H1 (cell line): ENCODE data around the gene C11orf54. TPM values are rescaled to one million over a fixed set of nuclear protein-coding genes. Genes with fewer than 3 reads are reported as not detected.

ENCODE experiments used
- CTCF ChIA-PET: fragments of 300-600 bp; sonication (Branson Sonifier 250); formaldehyde crosslinking; loops from one replicate; lab custom pipeline; 2021; ENCODE audit not compliant: partially characterized antibody; lab: Charles Lee
- POLR2A ChIA-PET: fragments of 300-600 bp; sonication (Branson Sonifier 250); formaldehyde crosslinking; loops from one replicate; lab custom pipeline; 2021; ENCODE audit warnings: inconsistent platforms; ENCODE audit not compliant: partially characterized antibody; lab: Charles Lee
- DNase-seq, 2 experiments: peaks; one replicate each; pipeline versions ENCODE4 v3.0.0 to v3.0.0-alpha.2; 2010 to 2022; ENCODE audit warnings: low spot score in 2 of 2, low read depth in 1 of 2, mixed read lengths in 1 of 2
- FAIRE-seq: peaks from 2 replicates; lab custom pipeline; 2011; peaks lifted over from hg19 to GRCh38; lab: Jason Lieb, UNC
- H2AFZ ChIP-seq: 2 replicates; pipeline ENCODE4 v1.8.1; 2012; ENCODE audit warnings: low read length, inconsistent platforms
- H2AK5ac ChIP-seq: 2 replicates; pipeline ENCODE4 v1.6.1; 2013; ENCODE audit warnings: low read depth, low read length
- H2BK120ac ChIP-seq: replicated peaks from 2 replicates; pipeline ENCODE3; 2013; ENCODE audit warnings: low read depth, low read length, inconsistent platforms
- H2BK12ac ChIP-seq: 2 replicates; pipeline ENCODE4 v1.6.1; 2013; ENCODE audit warnings: low read depth, low read length
- H2BK15ac ChIP-seq: 2 replicates; pipeline ENCODE4 v1.6.1; 2013; ENCODE audit warnings: low read length
- H2BK20ac ChIP-seq: 2 replicates; pipeline ENCODE4 v1.6.1; 2013; ENCODE audit warnings: low read length
- H2BK5ac ChIP-seq: 2 replicates; pipeline ENCODE4 v1.6.1; 2013; ENCODE audit warnings: low read depth, low read length
- H3K14ac ChIP-seq: 2 replicates; pipeline ENCODE4 v1.6.1; 2013; ENCODE audit warnings: inconsistent platforms; ENCODE audit not compliant: insufficient read length
- H3K18ac ChIP-seq: 2 replicates; pipeline ENCODE4 v1.6.1; 2013; ENCODE audit warnings: low read length; ENCODE audit errors: extremely low read depth
- H3K23ac ChIP-seq: 2 replicates; pipeline ENCODE4 v1.6.1; 2013; ENCODE audit warnings: inconsistent platforms; ENCODE audit not compliant: insufficient read length
- H3K23me2 ChIP-seq: 2 replicates; pipeline ENCODE4 v1.6.1; 2013; ENCODE audit warnings: low read depth, low read length
- H3K27ac ChIP-seq: 2 replicates; pipeline ENCODE4 v1.6.1; 2011; ENCODE audit warnings: low read depth, low read length, inconsistent platforms
- H3K27me3 ChIP-seq, 4 experiments: replicated peaks in 1 of 4; 1 replicate in 1 of 4; 2 replicates in 3 of 4; pipeline versions ENCODE4 v1.6.1 to v1.8.1; 2011 to 2013; ENCODE audit warnings: low read length in 3 of 4, mild to moderate bottlenecking in 3 of 4, inconsistent platforms in 2 of 4, mixed read lengths in 2 of 4, moderate library complexity in 1 of 4; ENCODE audit not compliant: control insufficient read depth in 3 of 4, insufficient read depth in 3 of 4; ENCODE audit errors: extremely low read depth in 1 of 4
- H3K36me3 ChIP-seq, 4 experiments: 2 replicates each; pipeline versions ENCODE4 v1.6.1 to v1.8.1; 2011 to 2013; ENCODE audit warnings: mild to moderate bottlenecking in 4 of 4, low read length in 3 of 4, moderate library complexity in 2 of 4, control low read depth in 1 of 4, inconsistent platforms in 1 of 4; ENCODE audit not compliant: insufficient read depth in 4 of 4, control insufficient read depth in 2 of 4
- H3K4ac ChIP-seq: replicated peaks from 2 replicates; pipeline ENCODE3; 2013; ENCODE audit warnings: low read length, low read depth, mixed read lengths, inconsistent platforms; ENCODE audit not compliant: insufficient read length
- H3K4me1 ChIP-seq, 4 experiments: replicated peaks in 1 of 4; 1 replicate in 1 of 4; 2 replicates in 3 of 4; pipeline versions ENCODE4 v1.6.1 to v1.8.1; 2011 to 2013; ENCODE audit warnings: low read length in 3 of 4, inconsistent platforms in 2 of 4, mixed read lengths in 1 of 4; ENCODE audit not compliant: insufficient read depth in 4 of 4, control insufficient read depth in 3 of 4
- H3K4me2 ChIP-seq, 2 experiments: 2 replicates each; pipeline versions ENCODE4 v1.6.1 to v1.8.1; 2011 to 2013; ENCODE audit warnings: low read depth in 2 of 2, low read length in 2 of 2, control low read depth in 1 of 2, inconsistent platforms in 1 of 2, mild to moderate bottlenecking in 1 of 2; ENCODE audit not compliant: insufficient read depth in 1 of 2
- H3K4me3 ChIP-seq, 4 experiments: fragments of 200-600, 300-600 bp in 1 of 4; sonication (generic), shearing (Covaris generic), sonication (Bioruptor Twin) in 1 of 4; 2 replicates each; pipeline versions ENCODE4 v1.5.1 to v1.8.1; 2011 to 2016; ENCODE audit warnings: low read length in 4 of 4, low read depth in 3 of 4, control low read depth in 2 of 4, inconsistent platforms in 2 of 4, mild to moderate bottlenecking in 2 of 4, mixed read lengths in 1 of 4, moderate library complexity in 1 of 4; ENCODE audit not compliant: insufficient read depth in 2 of 4; ENCODE audit errors: extremely low read depth in 1 of 4
- H3K56ac ChIP-seq: replicated peaks from 2 replicates; pipeline ENCODE3; 2013; ENCODE audit warnings: low read depth, mild to moderate bottlenecking, mixed read lengths, low read length, inconsistent platforms; ENCODE audit not compliant: insufficient read length
- H3K79me1 ChIP-seq: 2 replicates; pipeline ENCODE4 v1.6.1; 2013; ENCODE audit warnings: low read depth, low read length, control low read depth
- H3K79me2 ChIP-seq, 2 experiments: 2 replicates each; pipeline versions ENCODE4 v1.6.1 to v1.8.1; 2012 to 2013; ENCODE audit warnings: low read length in 2 of 2, mild to moderate bottlenecking in 2 of 2, inconsistent platforms in 1 of 2; ENCODE audit not compliant: insufficient read depth in 2 of 2, control insufficient read depth in 1 of 2
- H3K9ac ChIP-seq, 4 experiments: replicated peaks in 1 of 4; 1 replicate in 1 of 4; 2 replicates in 3 of 4; pipeline versions ENCODE4 v1.6.1 to v1.8.1; 2011 to 2013; ENCODE audit warnings: low read depth in 3 of 4, low read length in 3 of 4, control low read depth in 2 of 4, mild to moderate bottlenecking in 2 of 4, moderate library complexity in 2 of 4, inconsistent platforms in 1 of 4; ENCODE audit errors: extremely low read depth in 1 of 4
- H3K9me3 ChIP-seq, 2 experiments: 2 replicates each; pipeline versions ENCODE4 v1.6.1 to v1.8.1; 2012 to 2013; ENCODE audit warnings: mild to moderate bottlenecking in 2 of 2, moderate library complexity in 2 of 2, control low read depth in 1 of 2, inconsistent platforms in 1 of 2, low read depth in 1 of 2, low read length in 1 of 2, mixed read lengths in 1 of 2; ENCODE audit not compliant: insufficient read depth in 2 of 2
- H4K20me1 ChIP-seq, 2 experiments: replicated peaks in 1 of 2; 2 replicates each; pipeline versions ENCODE3 to v1.8.1; 2011 to 2013; ENCODE audit warnings: inconsistent platforms in 2 of 2, low read length in 2 of 2, mild to moderate bottlenecking in 1 of 2; ENCODE audit not compliant: insufficient read depth in 2 of 2, control insufficient read depth in 1 of 2
- H4K5ac ChIP-seq: 2 replicates; pipeline ENCODE4 v1.6.1; 2013; ENCODE audit warnings: low read length, low read depth, mixed read lengths, inconsistent platforms; ENCODE audit not compliant: insufficient read length
- H4K8ac ChIP-seq: 2 replicates; pipeline ENCODE4 v1.8.0; 2013; ENCODE audit warnings: mild to moderate bottlenecking, moderate library complexity, low read length, inconsistent platforms; ENCODE audit not compliant: insufficient read depth; ENCODE audit errors: extremely low read depth
- H4K91ac ChIP-seq: replicated peaks from 2 replicates; pipeline ENCODE3; 2013; ENCODE audit warnings: low read length, mixed read lengths, inconsistent platforms; ENCODE audit not compliant: insufficient read length
- ASH2L ChIP-seq: fragments of 200-600, 300-600 bp; sonication (generic); IDR thresholded peaks from one replicate; pipeline ENCODE4 v1.7.1; 2017; ENCODE audit warnings: low read length
- EP300 ChIP-seq, 2 experiments: IDR thresholded peaks; 1 replicate in 1 of 2; 2 replicates in 1 of 2; pipeline ENCODE4 v1.6.1; 2011 to 2012; ENCODE audit warnings: low read depth in 2 of 2, low read length in 2 of 2, mild to moderate bottlenecking in 2 of 2, borderline replicate concordance in 1 of 2, inconsistent platforms in 1 of 2, moderate library complexity in 1 of 2
- FOSL1 ChIP-seq: IDR thresholded peaks from 2 replicates; pipeline ENCODE4 v1.6.1; 2011; ENCODE audit warnings: mild to moderate bottlenecking, low read depth, low read length, moderate library complexity; ENCODE audit not compliant: insufficient read depth
- KDM1A ChIP-seq: fragments of 200-600, 300-600 bp; sonication (generic); IDR thresholded peaks from 2 replicates; pipeline ENCODE4 v1.7.1; 2016; ENCODE audit warnings: mild to moderate bottlenecking, low read length, borderline replicate concordance
- KDM4A ChIP-seq: IDR thresholded peaks from one replicate; pipeline ENCODE4 v1.7.1; 2012; ENCODE audit warnings: low read depth, mild to moderate bottlenecking, moderate library complexity, low read length, inconsistent platforms; ENCODE audit not compliant: severe bottlenecking
- POLR2AphosphoS5 ChIP-seq: IDR thresholded peaks from 2 replicates; pipeline ENCODE4 v1.6.1; 2011; ENCODE audit warnings: low read depth, low read length
- TAF1 ChIP-seq: IDR thresholded peaks from 2 replicates; pipeline ENCODE4 v1.6.1; 2011; ENCODE audit warnings: mild to moderate bottlenecking, low read depth, low read length
- WGBS, 2 experiments: shearing (Covaris generic) in 1 of 2; methylation state at CpG; one replicate each; pipeline versions ENCODE4 v1.1.6 to v1.1.7; 2013 to 2015; ENCODE audit warnings: low lambda C conversion rate in 2 of 2, mixed read lengths in 2 of 2, inconsistent platforms in 1 of 2, low coverage in 1 of 2, missing lambda C conversion rate in 1 of 2; ENCODE audit not compliant: insufficient replicate concordance in 2 of 2, insufficient coverage in 1 of 2, insufficient read length in 1 of 2; ENCODE audit errors: extremely low coverage in 1 of 2, missing lambda C conversion rate in 1 of 2; 5-methylcytosine and 5-hydroxymethylcytosine counted together
- polyA plus RNA-seq, 7 experiments: library from polyadenylated mRNA; depleted of rRNA in 3 of 7; stranded (reverse) in 5 of 7; unstranded in 2 of 7; fragments of >200 nt in 5 of 7; fragments of 200-250 nt in 2 of 7; gene quantifications; 1 replicate in 5 of 7; 2 replicates in 1 of 7; 4 replicates in 1 of 7; pipeline versions ENCODE4 v1.2.1 to v1.2.3, GENCODE V29; 2011 to 2013; ENCODE audit warnings: missing spikeins in 2 of 7, mixed read lengths in 2 of 7
- total RNA-seq: library from RNA; stranded (reverse); fragmentation: NEBNext Ultra II Directional; extraction: Animal tissue kit (Norgen Biotek cat#: 25700); gene quantifications from 2 replicates; pipeline ENCODE4 v1.2.1, GENCODE V29; 2021

The C11orf54 gene
- total and polyA plus RNA-seq, 2 of the 8 experiments (the other 6 are each of a cell fraction or from before 2014, with no cell fraction given): 14.7 to 24.5 TPM

DNA sequence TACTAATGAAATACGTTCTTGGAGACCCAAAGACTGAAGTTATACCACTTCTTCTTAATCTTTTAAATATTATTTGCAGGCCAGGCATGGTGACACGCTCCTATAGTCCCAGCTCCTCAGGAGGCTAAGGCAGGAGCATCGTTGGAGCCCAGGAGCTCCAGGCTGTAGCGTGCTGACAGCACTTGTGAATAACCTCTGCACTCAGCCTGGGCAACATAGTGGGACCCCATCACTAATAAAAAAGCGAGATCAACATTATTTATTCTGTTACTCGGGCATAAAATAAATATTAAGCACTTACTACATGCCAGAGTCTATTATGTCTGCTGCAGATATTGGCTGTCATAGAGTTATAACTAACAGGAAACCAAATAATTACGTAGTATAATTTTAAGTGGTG, 41.9 kb downstream of the C11orf54 start:
- Histone ChIP-seq H3K23ac (no peak overlapping the region), H3K4me3 (peak overlapping the region; percentile 93 to 99 (median 95); a peak in 6 of 8 replicates), H3K36me3 (peaks cover 0 to 17% (median 1%) of the 10 kb centered on the region in 4 experiments; a peak in 2 of 8 replicates), H3K27me3 (no peaks in the 10 kb centered on the region), H2BK20ac (no peak overlapping the region), H4K8ac (no peak overlapping the region), H2BK5ac (no peak overlapping the region), H4K91ac (no peak overlapping the region), H3K23me2 (no peaks in the 10 kb centered on the region; the same call in 1 of the 2 replicates), H4K20me1 (peaks cover 6 to 11% of the 10 kb centered on the region in 2 experiments), H2AK5ac (no peak overlapping the region), H3K9me3 (no peaks in the 10 kb centered on the region), H2BK15ac (no peak overlapping the region), H2BK12ac (no peak overlapping the region), H3K14ac (no peak overlapping the region), H3K4me1 (peaks cover 0 to 4% (median 1%) of the 10 kb centered on the region in 4 experiments; a peak in 1 of 7 replicates), H2BK120ac (no peak overlapping the region), H3K18ac (no peak overlapping the region), H3K4me2 (peak overlapping the region; percentile 51 to 66; a peak in 3 of 4 replicates), H3K4ac (no peak overlapping the region), H4K5ac (no peak overlapping the region), H3K56ac (no peak overlapping the region), H3K79me1 (peaks cover 3% of the 10 kb centered on the region; the same call in 1 of the 2 replicates), H2AFZ (no peak overlapping the region), H3K27ac (no peak overlapping the region), H3K9ac (0 out of 7 replicates have a peak overlapping the region, but pooled peaks of 1 of the 4 experiments have one; percentile 96)
- DNase-seq: no peak
- 62% methylated on average over 7 of the region's 7 CpGs; no CpG with 5 or more reads in 1 of the 2 experiments for WGBS, 2 experiments
- ChIA-PET POLR2A (interaction anchor here (0.6 to 7.3 kb wide), 19 partner anchors 11 to 690 kb away, joined by 3 to 134 read pairs (median 5); partner anchors contain the start of genes C11orf54 and TAF1D), CTCF (interaction anchor here (1.1 to 1.6 kb wide), 5 partner anchors 11 to 65 kb away, joined by 3 to 10 read pairs (median 4); partner anchors contain the start of genes C11orf54 and TAF1D)
- FAIRE-seq: no peak
- no peak for TF ChIP-seq KDM4A
- TF ChIP-seq ASH2L: no peak
- TF ChIP-seq FOSL1: no peak
- TF ChIP-seq TAF1: no peak
- no peak for TF ChIP-seq EP300 (IDR thresholded peaks at IDR 0.05; ENCODE audit: borderline replicate concordance in 1 of 2, low read depth in 2 of 2, low read length in 2 of 2)
- 0 out of 2 replicates have a peak, but pooled peaks have one; percentile 20 for TF ChIP-seq KDM1A
- TF ChIP-seq POLR2AphosphoS5: no peak
- TF ChIP-seq, all 59 proteins: peak for 1
- peaks cover 15 to 44% of the 10 kb centered on the region in 2 experiments for H3K79me2 ChIP-seq
